ENCODE data around the gene SLC27A4. TPM values are rescaled to one million over a fixed set of nuclear protein-coding genes. Genes with fewer than 3 reads are reported as not detected.

SLC27A4 gene
- total RNA-seq, 1 donor from 2014 or later, result 19.7 TPM

DNA sequence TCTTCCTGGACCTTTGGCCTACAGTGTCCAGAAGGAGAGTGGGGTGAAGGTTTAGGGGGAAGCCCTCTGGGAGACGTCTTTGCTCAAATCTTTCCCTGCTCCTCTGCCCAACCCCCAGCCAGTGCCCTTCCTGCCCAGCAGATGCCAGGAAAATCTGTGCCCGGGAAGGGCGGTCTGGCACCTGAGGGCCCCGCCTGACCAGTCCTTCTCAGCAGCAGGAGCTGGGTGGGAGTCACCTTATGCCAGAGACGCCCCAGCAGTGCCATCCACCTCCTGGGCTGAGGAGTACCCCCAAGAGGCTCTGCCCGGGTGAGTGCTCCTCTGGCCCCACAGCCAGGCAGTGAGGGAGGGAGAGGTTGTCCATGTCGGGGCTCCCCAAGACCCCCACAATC is 65.4 kb downstream of the SLC27A4 start:
- peaks cover 6% of the 10 kb centered on the region for H3K27me3 ChIP-seq (ENCODE audit: control insufficient read depth, insufficient read depth, low read length)

DNA sequence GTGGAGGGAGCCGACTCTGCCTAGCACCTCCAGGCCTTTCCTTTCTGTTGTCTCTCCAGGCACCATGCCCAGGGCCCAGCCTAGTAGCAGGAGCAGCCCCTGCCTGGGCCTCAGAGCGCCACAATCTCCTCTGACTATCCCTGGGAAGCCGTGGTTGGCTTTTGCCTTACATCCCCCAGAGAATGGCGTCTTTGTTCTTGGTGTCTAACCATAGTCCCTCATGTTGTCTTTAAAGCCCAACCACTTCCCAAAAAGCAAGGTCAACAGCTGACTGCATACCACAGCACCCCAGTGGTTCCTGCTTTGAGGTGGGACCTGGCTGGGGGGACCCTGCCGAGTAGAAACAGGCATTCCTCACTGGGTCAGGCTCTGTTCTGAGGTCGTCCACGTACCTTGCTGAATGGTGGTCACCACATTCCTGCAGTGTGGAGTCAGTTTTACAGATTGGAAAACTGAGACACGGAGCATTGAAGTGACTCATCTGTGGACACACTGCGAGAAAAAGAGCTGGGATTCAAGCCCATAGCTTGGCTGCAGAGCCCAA is 66.6 kb downstream of the SLC27A4 start:
- Histone ChIP-seq H3K4me3 (ENCODE audit: low read depth, low read length) (no peak overlapping the region), H3K36me3 (ENCODE audit: control insufficient read depth, insufficient read depth, low read length) (no peaks in the 10 kb centered on the region), H3K27me3 (ENCODE audit: control insufficient read depth, insufficient read depth, low read length) (peaks cover 6% of the 10 kb centered on the region)
- DNase-seq (ENCODE audit: low read depth) (no peak), FAIRE-seq (no peak)
- TF ChIP-seq, protein P1, sequence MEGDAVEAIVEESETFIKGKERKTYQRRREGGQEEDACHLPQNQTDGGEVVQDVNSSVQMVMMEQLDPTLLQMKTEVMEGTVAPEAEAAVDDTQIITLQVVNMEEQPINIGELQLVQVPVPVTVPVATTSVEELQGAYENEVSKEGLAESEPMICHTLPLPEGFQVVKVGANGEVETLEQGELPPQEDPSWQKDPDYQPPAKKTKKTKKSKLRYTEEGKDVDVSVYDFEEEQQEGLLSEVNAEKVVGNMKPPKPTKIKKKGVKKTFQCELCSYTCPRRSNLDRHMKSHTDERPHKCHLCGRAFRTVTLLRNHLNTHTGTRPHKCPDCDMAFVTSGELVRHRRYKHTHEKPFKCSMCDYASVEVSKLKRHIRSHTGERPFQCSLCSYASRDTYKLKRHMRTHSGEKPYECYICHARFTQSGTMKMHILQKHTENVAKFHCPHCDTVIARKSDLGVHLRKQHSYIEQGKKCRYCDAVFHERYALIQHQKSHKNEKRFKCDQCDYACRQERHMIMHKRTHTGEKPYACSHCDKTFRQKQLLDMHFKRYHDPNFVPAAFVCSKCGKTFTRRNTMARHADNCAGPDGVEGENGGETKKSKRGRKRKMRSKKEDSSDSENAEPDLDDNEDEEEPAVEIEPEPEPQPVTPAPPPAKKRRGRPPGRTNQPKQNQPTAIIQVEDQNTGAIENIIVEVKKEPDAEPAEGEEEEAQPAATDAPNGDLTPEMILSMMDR (IDR thresholded peaks at IDR 0.05; ENCODE audit: insufficient read depth, low read length, severe bottlenecking), result no peak

More for the DNA sequence above, 65.4 kb downstream of the SLC27A4 start:
- TF ChIP-seq, protein P1 (IDR thresholded peaks at IDR 0.05; ENCODE audit: insufficient read depth, low read length, severe bottlenecking), result no peak
- no peak for FAIRE-seq
- DNase-seq (ENCODE audit: low read depth), result no peak
- H3K4me3 ChIP-seq (ENCODE audit: low read depth, low read length), result no peak overlapping the region
- no peaks in the 10 kb centered on the region for H3K36me3 ChIP-seq (ENCODE audit: control insufficient read depth, insufficient read depth, low read length)

DNA sequence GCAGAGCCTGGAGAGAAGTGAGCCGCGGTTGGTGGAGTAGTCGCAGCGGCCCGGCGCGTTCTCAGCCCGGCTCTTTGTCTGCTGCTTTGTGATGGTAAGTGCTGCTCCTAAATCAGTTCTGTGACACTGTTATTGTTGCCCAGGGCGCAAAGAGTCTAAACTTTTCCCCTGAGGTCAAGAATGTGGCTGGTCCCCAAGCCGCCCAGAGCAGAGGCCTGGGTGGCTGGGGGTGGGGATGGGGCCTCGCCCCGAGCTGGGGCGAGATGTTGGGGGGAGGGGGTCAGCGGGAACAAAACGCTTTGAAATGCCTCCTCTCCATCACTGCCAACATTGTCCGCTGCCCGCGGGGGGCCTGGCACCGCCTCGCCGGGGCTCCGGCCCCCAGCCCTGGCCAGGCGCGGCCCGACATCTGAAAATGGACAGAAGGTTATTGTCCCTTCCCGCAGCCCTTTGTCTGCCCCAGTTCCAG is 68.7 kb downstream of the SLC27A4 start:
- H3K36me3 ChIP-seq (ENCODE audit: control insufficient read depth, insufficient read depth, low read length), result no peaks in the 10 kb centered on the region
- DNase-seq (ENCODE audit: low read depth) (no peak), FAIRE-seq (no peak)
- H3K4me3 ChIP-seq (ENCODE audit: low read depth, low read length), result no peak overlapping the region
- TF ChIP-seq, protein P1 (IDR thresholded peaks at IDR 0.05; ENCODE audit: insufficient read depth, low read length, severe bottlenecking), result no peak
- peaks cover 6% of the 10 kb centered on the region for H3K27me3 ChIP-seq (ENCODE audit: control insufficient read depth, insufficient read depth, low read length)

DNA sequence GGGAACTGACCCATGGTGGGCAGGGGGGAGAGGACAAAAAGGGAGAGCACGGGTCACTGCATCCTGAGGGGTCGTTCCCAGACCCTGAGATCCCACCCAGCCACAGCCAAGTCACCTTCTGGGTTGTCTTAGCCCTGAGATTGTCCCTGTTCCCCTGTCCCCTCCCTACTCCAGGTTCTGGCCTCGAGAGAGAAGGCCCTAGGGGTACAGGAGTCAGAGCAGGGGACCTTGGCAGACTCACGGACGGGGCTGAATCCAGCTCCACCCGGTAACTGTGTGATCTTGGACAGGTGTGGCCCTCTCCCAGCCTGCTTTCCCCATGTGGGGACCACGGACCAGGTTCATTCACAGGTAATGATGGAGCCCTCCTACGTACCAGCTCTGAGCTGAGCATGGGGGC is 69.1 kb downstream of the SLC27A4 start:
- TF ChIP-seq, protein P1 (IDR thresholded peaks at IDR 0.05; ENCODE audit: insufficient read depth, low read length, severe bottlenecking), result no peak
- Histone ChIP-seq H3K27me3 (ENCODE audit: control insufficient read depth, insufficient read depth, low read length) (peaks cover 6% of the 10 kb centered on the region), H3K36me3 (ENCODE audit: control insufficient read depth, insufficient read depth, low read length) (no peaks in the 10 kb centered on the region), H3K4me3 (ENCODE audit: low read depth, low read length) (no peak overlapping the region)
- FAIRE-seq (no peak), DNase-seq (ENCODE audit: low read depth) (no peak)

DNA sequence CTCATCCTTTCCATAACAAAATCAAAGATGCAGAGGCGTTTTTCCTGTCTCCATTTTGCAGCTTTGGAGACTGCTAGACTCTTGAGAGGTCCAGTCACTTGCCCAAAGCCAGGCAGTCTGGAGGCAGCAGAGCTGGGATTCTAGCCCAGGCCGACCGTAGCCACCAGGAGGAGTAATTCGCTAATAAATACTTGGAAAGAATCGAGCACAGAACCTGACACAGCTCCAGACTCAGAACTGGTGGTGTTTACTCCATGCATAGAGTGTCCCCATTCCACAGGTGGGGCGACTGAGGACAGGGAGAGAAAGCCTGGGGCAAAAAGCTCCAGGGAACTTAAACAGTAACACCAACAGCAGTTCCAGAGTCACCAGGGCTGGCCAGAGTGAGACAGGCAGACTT is 69.7 kb downstream of the SLC27A4 start:
- Histone ChIP-seq H3K4me3 (ENCODE audit: low read depth, low read length) (no peak overlapping the region), H3K27me3 (ENCODE audit: control insufficient read depth, insufficient read depth, low read length) (peaks cover 6% of the 10 kb centered on the region), H3K36me3 (ENCODE audit: control insufficient read depth, insufficient read depth, low read length) (no peaks in the 10 kb centered on the region)
- TF ChIP-seq, protein P1 (IDR thresholded peaks at IDR 0.05; ENCODE audit: insufficient read depth, low read length, severe bottlenecking), result peak; percentile 29
- FAIRE-seq (no peak), DNase-seq (ENCODE audit: low read depth) (no peak)

Other genes with a start within 250 kb of the SLC27A4 start
- 130 and 137 TPM in 2 replicates for gene PTGES2, start 212.8 kb upstream of the SLC27A4 start, total RNA-seq
- gene LCN2, start 191.1 kb upstream of the SLC27A4 start, total RNA-seq, result 48.4 and 110 TPM in 2 replicates
- gene BBLN, start 180.3 kb upstream of the SLC27A4 start, total RNA-seq, result 28.2 and 29.4 TPM in 2 replicates
- 15.0 and 32.0 TPM in 2 replicates for gene CIZ1, start 149.0 kb upstream of the SLC27A4 start, total RNA-seq
- gene DNM1, start 137.1 kb upstream of the SLC27A4 start, total RNA-seq, result 0.53 and 0.77 TPM in 2 replicates
- 54.8 and 70.9 TPM in 2 replicates for gene GOLGA2, start 64.5 kb upstream of the SLC27A4 start, total RNA-seq
- 30.0 and 30.7 TPM in 2 replicates for gene SWI5, start 64.3 kb upstream of the SLC27A4 start, total RNA-seq
- 18.8 and 19.2 TPM in 2 replicates for gene TRUB2, start 18.1 kb upstream of the SLC27A4 start, total RNA-seq
- gene COQ4, start 17.7 kb upstream of the SLC27A4 start, total RNA-seq, result 24.7 and 28.8 TPM in 2 replicates
- gene URM1, start 30.8 kb downstream of the SLC27A4 start, total RNA-seq, result 17.9 and 23.0 TPM in 2 replicates
- gene CERCAM, start 80.3 kb downstream of the SLC27A4 start, total RNA-seq, result 12.4 and 28.2 TPM in 2 replicates
- gene ODF2, start 115.5 kb downstream of the SLC27A4 start, total RNA-seq, result 17.6 and 27.1 TPM in 2 replicates
- gene GLE1, start 164.2 kb downstream of the SLC27A4 start, total RNA-seq, result 27.1 and 30.3 TPM in 2 replicates
- 159 and 277 TPM in 2 replicates for gene SPTAN1, start 212.1 kb downstream of the SLC27A4 start, total RNA-seq